ENCODE results near the gene DNPEP.

DNA sequence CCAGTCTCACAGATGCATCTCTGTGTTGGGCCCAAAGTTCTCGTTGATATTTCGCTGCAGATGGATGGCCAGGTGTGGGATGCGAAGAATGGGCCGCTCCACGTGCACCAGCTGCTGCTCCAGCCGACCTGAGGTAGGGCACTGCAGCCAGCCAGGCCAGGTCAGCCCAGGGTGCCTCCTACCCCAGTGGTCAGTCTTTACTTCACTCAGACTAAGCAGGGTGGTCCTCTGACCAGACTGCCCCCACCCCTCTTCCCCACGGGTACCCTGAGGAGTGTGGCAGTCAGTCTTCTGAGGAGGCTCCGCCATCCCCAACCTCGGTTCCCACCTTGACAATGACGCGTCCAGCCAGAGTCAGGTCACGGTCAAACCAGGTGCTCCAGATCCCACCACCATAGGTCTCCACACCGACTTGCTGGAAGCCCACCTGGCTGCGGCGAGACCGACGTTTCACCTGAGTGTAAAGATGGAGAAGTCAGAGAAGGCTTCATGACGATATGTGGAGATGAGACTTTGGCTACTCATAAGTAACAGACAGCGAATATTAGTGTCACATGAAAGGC, 1.7 kb downstream of the DNPEP start:
- TF ChIP-seq ZNF274 (IDR thresholded peaks at IDR 0.05; ENCODE audit: low read depth, low read length) (no peak), SUZ12 (IDR thresholded peaks at IDR 0.05; ENCODE audit: extremely low read depth, insufficient read depth, insufficient read length) (no peak)

Data from NT2/D1 (cell line).